Activated CD8-positive, alpha-beta T cell treated with anti-CD3 and anti-CD28 coated beads, Interleukin-2, amount 10 ng/mL, durations not matched to agents 7 days and 5 days (primary cell): ENCODE results near the gene CTTN. TPM values are rescaled to one million over a fixed set of nuclear protein-coding genes. Genes with fewer than 3 reads are reported as not detected.
"Not testable (repeated sequence)": the region's sequence is repeated elsewhere in the genome, so short reads cannot be mapped to it uniquely, and the experiment has no call there.

Experiments
- ATAC-seq: fragments of 150-1000 bp; cut with Tn5 transposase; one replicate; pipeline ENCODE4 v1.10.0; 2021; ENCODE audit warnings: moderate library complexity
- CTCF ChIA-PET: fragments of 350-600 bp; sonication (Branson Sonifier 250); formaldehyde crosslinking; loops from one replicate; lab custom pipeline; 2021; ENCODE audit warnings: antibody characterized with exemption; lab: Charles Lee
- POLR2A ChIA-PET: fragments of 350-600 bp; sonication (Branson Sonifier 250); formaldehyde crosslinking; loops from one replicate; lab custom pipeline; 2021; ENCODE audit warnings: antibody characterized with exemption; lab: Charles Lee
- DNase-seq: peaks from one replicate; pipeline ENCODE4 v3.0.0-alpha.2; 2020
- H3K27ac Mint-ChIP-seq: one replicate; pipeline ENCODE4 v1.8.0; 2021; ENCODE audit warnings: mild to moderate bottlenecking, mixed read lengths
- H3K27me3 Mint-ChIP-seq: one replicate; pipeline ENCODE4 v1.8.0; 2021; ENCODE audit warnings: low read depth, mixed read lengths
- H3K36me3 Mint-ChIP-seq: one replicate; pipeline ENCODE4 v1.8.0; 2021; ENCODE audit warnings: low read depth, mixed read lengths
- H3K4me1 Mint-ChIP-seq: one replicate; pipeline ENCODE4 v1.8.0; 2021; ENCODE audit warnings: low read depth, mixed read lengths
- H3K4me3 Mint-ChIP-seq: one replicate; pipeline ENCODE4 v1.8.0; 2021; ENCODE audit warnings: mild to moderate bottlenecking, mixed read lengths
- H3K9me3 Mint-ChIP-seq: one replicate; pipeline ENCODE4 v1.8.0; 2022; ENCODE audit warnings: mixed read lengths; ENCODE audit not compliant: insufficient read depth
- total RNA-seq, 2 experiments: library from RNA; stranded (reverse); gene quantifications; one replicate each; pipeline ENCODE4 v1.2.3, GENCODE V29; 2021

The CTTN gene
- total RNA-seq, 2 experiments from 2014 or later = not detected

- ChIA-PET POLR2A (no interaction called here), CTCF (no interaction called here)
- H3K4me1 Mint-ChIP-seq = no peaks in the 10 kb centered on the region
- peaks cover 2% of the 10 kb centered on the region for H3K27me3 Mint-ChIP-seq
- peaks cover 8% of the 10 kb centered on the region for H3K36me3 Mint-ChIP-seq
- peaks cover 13% of the 10 kb centered on the region for H3K9me3 Mint-ChIP-seq
- DNase-seq (no peak), ATAC-seq (no peak)
- H3K4me3 Mint-ChIP-seq = no peak overlapping the region
- no peak overlapping the region for H3K27ac Mint-ChIP-seq
Measured at GRCh38 chr11:70445605-70446004, 47.3 kb downstream of the CTTN start.

- no peak overlapping the region for H3K27ac Mint-ChIP-seq
- peaks cover 13% of the 10 kb centered on the region for H3K9me3 Mint-ChIP-seq
- ATAC-seq (no peak), DNase-seq (no peak)
- H3K4me3 Mint-ChIP-seq = no peak overlapping the region
- POLR2A ChIA-PET = no interaction called here
- peaks cover 8% of the 10 kb centered on the region for H3K36me3 Mint-ChIP-seq
- CTCF ChIA-PET = interaction anchor here (0.5 kb wide), 1 partner anchor 214 kb away, joined by 3 read pairs; no protein-coding TSS in a partner anchor
- no peaks in the 10 kb centered on the region for H3K4me1 Mint-ChIP-seq
- H3K27me3 Mint-ChIP-seq = peaks cover 2% of the 10 kb centered on the region
Measured at GRCh38 chr11:70448983-70449567, 50.7 kb downstream of the CTTN start.

- Mint-ChIP-seq H3K4me1 (no peaks in the 10 kb centered on the region), H3K36me3 (peaks cover 2% of the 10 kb centered on the region), H3K27ac (no peak overlapping the region), H3K4me3 (no peak overlapping the region), H3K9me3 (no peaks in the 10 kb centered on the region), H3K27me3 (no peaks in the 10 kb centered on the region)
- CTCF ChIA-PET = no interaction called here
- DNase-seq = no peak
- POLR2A ChIA-PET = no interaction called here
- ATAC-seq = no peak
Measured at GRCh38 chr11:70454197-70454767, 56.0 kb downstream of the CTTN start.

GRCh38 chr11:70454811-70455210, 56.5 kb downstream of the CTTN start:
- H3K9me3 Mint-ChIP-seq, H3K36me3 Mint-ChIP-seq, H3K27me3 Mint-ChIP-seq, H3K4me3 Mint-ChIP-seq, CTCF ChIA-PET, DNase-seq, ATAC-seq, H3K27ac Mint-ChIP-seq, POLR2A ChIA-PET, H3K4me1 Mint-ChIP-seq: not testable (repeated sequence)

GRCh38 chr11:70455354-70455753, 57.0 kb downstream of the CTTN start:
- no peaks in the 10 kb centered on the region for H3K4me1 Mint-ChIP-seq
- DNase-seq = no peak
- POLR2A ChIA-PET = no interaction called here
- no peak for ATAC-seq
- H3K27ac Mint-ChIP-seq = no peak overlapping the region
- H3K27me3 Mint-ChIP-seq = no peaks in the 10 kb centered on the region
- H3K9me3 Mint-ChIP-seq = no peaks in the 10 kb centered on the region
- no peaks in the 10 kb centered on the region for H3K36me3 Mint-ChIP-seq
- CTCF ChIA-PET = no interaction called here
- no peak overlapping the region for H3K4me3 Mint-ChIP-seq

GRCh38 chr11:70456921-70457532, 58.7 kb downstream of the CTTN start:
- Mint-ChIP-seq H3K27me3 (peaks cover 3% of the 10 kb centered on the region), H3K9me3 (no peaks in the 10 kb centered on the region), H3K4me1 (no peaks in the 10 kb centered on the region), H3K4me3 (no peak overlapping the region), H3K27ac (no peak overlapping the region), H3K36me3 (no peaks in the 10 kb centered on the region)
- ChIA-PET POLR2A (no interaction called here), CTCF (no interaction called here)
- DNase-seq = no peak
- no peak for ATAC-seq

GRCh38 chr11:70458736-70459135, 60.4 kb downstream of the CTTN start:
- H3K36me3 Mint-ChIP-seq = no peaks in the 10 kb centered on the region
- H3K4me3 Mint-ChIP-seq = no peak overlapping the region
- H3K27ac Mint-ChIP-seq = no peak overlapping the region
- ChIA-PET CTCF (no interaction called here), POLR2A (no interaction called here)
- no peaks in the 10 kb centered on the region for H3K4me1 Mint-ChIP-seq
- H3K9me3 Mint-ChIP-seq = no peaks in the 10 kb centered on the region
- no peak for ATAC-seq
- no peak for DNase-seq
- peaks cover 3% of the 10 kb centered on the region for H3K27me3 Mint-ChIP-seq

GRCh38 chr11:70460111-70460510, 61.8 kb downstream of the CTTN start:
- DNase-seq (no peak), ATAC-seq (no peak)
- no peaks in the 10 kb centered on the region for H3K9me3 Mint-ChIP-seq
- no peak overlapping the region for H3K27ac Mint-ChIP-seq
- H3K4me3 Mint-ChIP-seq = no peak overlapping the region
- peaks cover 3% of the 10 kb centered on the region for H3K27me3 Mint-ChIP-seq
- ChIA-PET CTCF (no interaction called here), POLR2A (no interaction called here)
- no peaks in the 10 kb centered on the region for H3K36me3 Mint-ChIP-seq
- no peaks in the 10 kb centered on the region for H3K4me1 Mint-ChIP-seq

GRCh38 chr11:70460964-70461363, 62.6 kb downstream of the CTTN start:
- POLR2A ChIA-PET = no interaction called here
- CTCF ChIA-PET = no interaction called here
- H3K4me1 Mint-ChIP-seq = no peaks in the 10 kb centered on the region
- H3K4me3 Mint-ChIP-seq = no peak overlapping the region
- H3K27me3 Mint-ChIP-seq = peaks cover 3% of the 10 kb centered on the region
- no peak overlapping the region for H3K27ac Mint-ChIP-seq
- no peaks in the 10 kb centered on the region for H3K36me3 Mint-ChIP-seq
- no peak for DNase-seq
- H3K9me3 Mint-ChIP-seq = no peaks in the 10 kb centered on the region
- ATAC-seq = no peak

GRCh38 chr11:70462818-70463477, 64.6 kb downstream of the CTTN start:
- ATAC-seq (no peak), DNase-seq (no peak)
- peaks cover 3% of the 10 kb centered on the region for H3K27me3 Mint-ChIP-seq
- POLR2A ChIA-PET = no interaction called here
- no peak overlapping the region for H3K4me3 Mint-ChIP-seq
- no peaks in the 10 kb centered on the region for H3K4me1 Mint-ChIP-seq
- CTCF ChIA-PET = no interaction called here
- H3K9me3 Mint-ChIP-seq = no peaks in the 10 kb centered on the region
- H3K27ac Mint-ChIP-seq = no peak overlapping the region
- H3K36me3 Mint-ChIP-seq = no peaks in the 10 kb centered on the region

- ChIA-PET CTCF (interaction anchor here (0.6 kb wide), 1 partner anchor 293 kb away, joined by 3 read pairs; no protein-coding TSS in a partner anchor), POLR2A (no interaction called here)
- no peak overlapping the region for H3K4me3 Mint-ChIP-seq
- H3K4me1 Mint-ChIP-seq = no peaks in the 10 kb centered on the region
- no peak for ATAC-seq
- H3K27me3 Mint-ChIP-seq = peaks cover 5% of the 10 kb centered on the region
- DNase-seq = no peak
- no peaks in the 10 kb centered on the region for H3K36me3 Mint-ChIP-seq
- H3K9me3 Mint-ChIP-seq = no peaks in the 10 kb centered on the region
- no peak overlapping the region for H3K27ac Mint-ChIP-seq
Measured at GRCh38 chr11:70463478-70464255, 65.3 kb downstream of the CTTN start.
